HCT116 (cell line): ENCODE data around the gene STAT6. TPM values are rescaled to one million over a fixed set of nuclear protein-coding genes. Genes with fewer than 3 reads are reported as not detected.

Experiments used
- ATAC-seq: fragments of 200-7000 bp; cut with Tn5 transposase; 2 replicates; pipeline ENCODE4 v1.9.1; 2020; ENCODE audit warnings: mild to moderate bottlenecking, moderate library complexity
- BruUV-seq: library from RNA; stranded (reverse); fragments of 400-500 nt; replicated peaks from 2 replicates; lab custom pipeline; 2021; lab: Mats Ljungman, UMichigan
- CTCF ChIA-PET: fragments of 300-600 bp; sonication (Branson Sonifier 250); formaldehyde crosslinking; loops from one replicate; lab custom pipeline; 2021; ENCODE audit warnings: antibody characterized with exemption; lab: Charles Lee
- POLR2A ChIA-PET: fragments of 300-600, 350-600 bp; sonication (Branson Sonifier 250); formaldehyde crosslinking; loops from one replicate; lab custom pipeline; 2021; ENCODE audit warnings: antibody characterized with exemption; lab: Charles Lee
- RAD21 ChIA-PET, 2 experiments: fragments of 300-600 bp; sonication (Branson Sonifier 250); formaldehyde crosslinking; loops; one replicate each; lab custom pipeline; 2023; ENCODE audit warnings: low total read pairs in 2 of 2; ENCODE audit not compliant: uncharacterized antibody in 2 of 2, unreplicated experiment in 2 of 2, low non-redundant PET in 1 of 2; lab: Charles Lee
- DNase-seq: peaks from one replicate; pipeline ENCODE4 v3.0.0-alpha.2; 2010; ENCODE audit warnings: low read depth, low spot score
- H2AFZ ChIP-seq: fragments of 200-600 bp; shearing (Covaris generic), sonication (generic); 2 replicates; pipeline ENCODE4 v1.6.1; 2017; ENCODE audit warnings: low read depth, mixed run types, mixed read lengths, antibody characterized with exemption, low read length; ENCODE audit not compliant: poor library complexity, severe bottlenecking
- H3K27ac ChIP-seq: 2 replicates; pipeline ENCODE4 v1.5.1; 2012; ENCODE audit warnings: low read depth, low read length
- H3K27me3 ChIP-seq: fragments of 200-600 bp; sonication (generic); 2 replicates; pipeline ENCODE4 v1.6.1; 2016; ENCODE audit warnings: mixed run types, low read length, mixed read lengths; ENCODE audit not compliant: insufficient read depth
- H3K36me3 ChIP-seq, 2 experiments: fragments of 200-500 bp in 1 of 2; fragments of 200-600 bp in 1 of 2; sonication (Bioruptor generic) in 1 of 2; sonication (generic) in 1 of 2; 2 replicates each; pipeline versions ENCODE4 v1.5.1 to v1.6.1; 2014 to 2016; ENCODE audit warnings: low read length in 2 of 2, inconsistent platforms in 1 of 2, mixed read lengths in 1 of 2, mixed run types in 1 of 2; ENCODE audit not compliant: insufficient read depth in 2 of 2, control insufficient read depth in 1 of 2
- H3K4me1 ChIP-seq, 2 experiments: fragments of 200-600 bp in 1 of 2; sonication (generic) in 1 of 2; 2 replicates each; pipeline versions ENCODE4 v1.5.1 to v1.6.1; 2012 to 2017; ENCODE audit warnings: low read length in 2 of 2, inconsistent platforms in 1 of 2, mild to moderate bottlenecking in 1 of 2, mixed read lengths in 1 of 2, mixed run types in 1 of 2, moderate library complexity in 1 of 2; ENCODE audit not compliant: insufficient read depth in 2 of 2, control insufficient read depth in 1 of 2
- H3K4me2 ChIP-seq: fragments of 200-600 bp; sonication (generic); 2 replicates; pipeline ENCODE4 v1.6.1; 2017; ENCODE audit warnings: mixed run types, low read length, mixed read lengths
- H3K4me3 ChIP-seq, 2 experiments: fragments of 200-600 bp in 1 of 2; sonication (generic) in 1 of 2; replicated peaks in 1 of 2; 2 replicates each; pipeline ENCODE4 v1.5.1; 2011 to 2016; ENCODE audit warnings: low read length in 2 of 2, control low read depth in 1 of 2, low read depth in 1 of 2, mild to moderate bottlenecking in 1 of 2, mixed read lengths in 1 of 2, mixed run types in 1 of 2
- H3K79me2 ChIP-seq: fragments of 200-600 bp; sonication (generic); 2 replicates; pipeline ENCODE4 v1.6.1; 2017; ENCODE audit warnings: mild to moderate bottlenecking, mixed run types, low read length, moderate library complexity, mixed read lengths; ENCODE audit not compliant: insufficient read depth
- H3K9ac ChIP-seq: fragments of 200-600 bp; sonication (generic); 2 replicates; pipeline ENCODE4 v1.6.1; 2016; ENCODE audit warnings: low read length, mixed read lengths
- H3K9me2 ChIP-seq: fragments of 200-600 bp; sonication (generic), shearing (Covaris generic); 2 replicates; pipeline ENCODE4 v1.6.1; 2017; ENCODE audit warnings: mixed run types, mild to moderate bottlenecking, moderate library complexity; ENCODE audit not compliant: insufficient read depth
- H3K9me3 ChIP-seq, 2 experiments: fragments of 200-500 bp in 1 of 2; fragments of 200-600 bp in 1 of 2; sonication (Bioruptor generic) in 1 of 2; sonication (generic) in 1 of 2; 2 replicates each; pipeline ENCODE4 v1.6.1; 2014 to 2017; ENCODE audit warnings: low read length in 2 of 2, mixed read lengths in 2 of 2, inconsistent platforms in 1 of 2, low read depth in 1 of 2, mild to moderate bottlenecking in 1 of 2, mixed run types in 1 of 2, moderate library complexity in 1 of 2; ENCODE audit not compliant: control insufficient read depth in 1 of 2, insufficient read depth in 1 of 2
- H4K20me1 ChIP-seq: fragments of 200-600 bp; sonication (generic), shearing (Covaris generic); 2 replicates; pipeline ENCODE4 v1.6.1; 2017; ENCODE audit warnings: mixed run types, mild to moderate bottlenecking, moderate library complexity; ENCODE audit not compliant: insufficient read depth
- CEBPB ChIP-seq: IDR thresholded peaks from 2 replicates; pipeline ENCODE4 v1.6.1; 2012; ENCODE audit warnings: low read depth
- EGR1 ChIP-seq: IDR thresholded peaks from 2 replicates; pipeline ENCODE4 v1.6.1; 2012; ENCODE audit warnings: low read depth
- ELF1 ChIP-seq: IDR thresholded peaks from 2 replicates; pipeline ENCODE4 v1.6.1; 2012; ENCODE audit warnings: low read depth, borderline replicate concordance
- EZH2 ChIP-seq: fragments of 200-600 bp; sonication (generic); IDR thresholded peaks from 2 replicates; pipeline ENCODE4 v1.6.1; 2017; ENCODE audit warnings: antibody characterized with exemption, mixed run types
- FOSL1 ChIP-seq: IDR thresholded peaks from 2 replicates; pipeline ENCODE4 v1.6.1; 2012; ENCODE audit warnings: low read depth
- JUND ChIP-seq: IDR thresholded peaks from 2 replicates; pipeline ENCODE4 v1.6.1; 2012
- MAX ChIP-seq: IDR thresholded peaks from 2 replicates; pipeline ENCODE4 v1.6.1; 2012
- POLR2A ChIP-seq: IDR thresholded peaks from 2 replicates; pipeline ENCODE4 v1.7.0; 2011; ENCODE audit warnings: borderline replicate concordance; ENCODE audit not compliant: insufficient read depth, insufficient read length; ENCODE audit errors: extremely low read depth
- POLR2AphosphoS5 ChIP-seq: IDR thresholded peaks from 2 replicates; pipeline ENCODE4 v1.6.1; 2011; ENCODE audit warnings: mild to moderate bottlenecking, low read depth, low read length, moderate library complexity
- RAD21 ChIP-seq: IDR thresholded peaks from 2 replicates; pipeline ENCODE4 v1.6.1; 2012; ENCODE audit warnings: low read depth, mild to moderate bottlenecking
- SIN3A ChIP-seq: IDR thresholded peaks from 2 replicates; pipeline ENCODE4 v1.6.1; 2012; ENCODE audit warnings: low read depth
- SRF ChIP-seq: IDR thresholded peaks from 2 replicates; pipeline ENCODE4 v1.6.1; 2012; ENCODE audit warnings: low read depth
- YY1 ChIP-seq: IDR thresholded peaks from 2 replicates; pipeline ENCODE4 v1.6.1; 2011; ENCODE audit warnings: low read length, low read depth, moderate library complexity, mild to moderate bottlenecking; ENCODE audit not compliant: insufficient replicate concordance; ENCODE audit errors: extremely low read depth
- ZFX ChIP-seq: fragments of 450-650 bp; IDR thresholded peaks from 2 replicates; pipeline ENCODE4 v1.6.1; 2017
- ZNF274 ChIP-seq: fragments of 200-500 bp; sonication (Bioruptor generic); IDR thresholded peaks from 2 replicates; pipeline ENCODE4 v1.6.1; 2014; ENCODE audit warnings: mild to moderate bottlenecking, low read depth, low read length, inconsistent platforms
- intact Hi-C: fragments of 100-400 bp; cut with micrococcal nuclease; formaldehyde crosslinking; loops from 2 replicates; pipeline ENCODE4 v1.10.0; 2022
- total RNA-seq: library from RNA; stranded (reverse); gene quantifications from one replicate; pipeline ENCODE4 v1.2.1, GENCODE V29; 2021; ENCODE audit not compliant: unreplicated experiment
- TF ChIP-seq, protein P1 (sequence below), 3 experiments: fragments of 200-600 bp in 1 of 3; sonication (generic) in 1 of 3; IDR thresholded peaks in 2 of 3; conservative IDR thresholded peaks in 1 of 3; 2 replicates each; pipeline ENCODE4 v1.5.1; 2012 to 2017; ENCODE audit warnings: low read depth in 2 of 3, low read length in 2 of 3, antibody characterized with exemption in 1 of 3, borderline replicate concordance in 1 of 3, control low read depth in 1 of 3, mild to moderate bottlenecking in 1 of 3, mixed read lengths in 1 of 3, mixed run types in 1 of 3, moderate library complexity in 1 of 3; ENCODE audit not compliant: insufficient read depth in 1 of 3
- TF ChIP-seq, protein P2 (sequence below): IDR thresholded peaks from 2 replicates; pipeline ENCODE4 v1.6.1; 2012

STAT6 gene
- total RNA-seq, 1 experiment from 2014 or later, result 78.5 TPM

GRCh38 chr12:57119294-57120085 lies 8.3 kb upstream of the STAT6 start:
- Histone ChIP-seq H2AFZ (no peak overlapping the region), H3K27ac (no peak overlapping the region), H3K4me3 (no peak overlapping the region), H3K79me2 (no peaks in the 10 kb centered on the region), H3K9me2 (no peaks in the 10 kb centered on the region), H3K9ac (no peak overlapping the region), H3K9me3 (peaks cover 6 to 7% of the 10 kb centered on the region in 2 experiments; a peak in 1 of 4 replicates), H3K4me1 (peaks cover 0 to 11% of the 10 kb centered on the region in 2 experiments; a peak in 2 of 4 replicates), H3K4me2 (peak overlapping the region; percentile 30; the same call in 1 of the 2 replicates), H3K36me3 (no peaks in the 10 kb centered on the region), H3K27me3 (no peaks in the 10 kb centered on the region), H4K20me1 (no peaks in the 10 kb centered on the region)
- ChIA-PET CTCF (interaction anchor here (0.7 kb wide), 1 partner anchor 427 kb away, joined by 4 read pairs; no protein-coding TSS in a partner anchor), POLR2A (interaction anchor here (1.6 kb wide), 1 partner anchor 8 kb away, joined by 4 read pairs; no protein-coding TSS in a partner anchor), RAD21 (no interaction called here)
- DNase-seq, result no peak
- no TSS peak for BruUV-seq
- intact Hi-C loops, result loop anchor here (10.0 kb wide), 1 partner anchor 125 kb away; no protein-coding TSS in a partner anchor
- TF ChIP-seq CEBPB, result no peak
- no peak for TF ChIP-seq RAD21
- no peak for ATAC-seq

DNA sequence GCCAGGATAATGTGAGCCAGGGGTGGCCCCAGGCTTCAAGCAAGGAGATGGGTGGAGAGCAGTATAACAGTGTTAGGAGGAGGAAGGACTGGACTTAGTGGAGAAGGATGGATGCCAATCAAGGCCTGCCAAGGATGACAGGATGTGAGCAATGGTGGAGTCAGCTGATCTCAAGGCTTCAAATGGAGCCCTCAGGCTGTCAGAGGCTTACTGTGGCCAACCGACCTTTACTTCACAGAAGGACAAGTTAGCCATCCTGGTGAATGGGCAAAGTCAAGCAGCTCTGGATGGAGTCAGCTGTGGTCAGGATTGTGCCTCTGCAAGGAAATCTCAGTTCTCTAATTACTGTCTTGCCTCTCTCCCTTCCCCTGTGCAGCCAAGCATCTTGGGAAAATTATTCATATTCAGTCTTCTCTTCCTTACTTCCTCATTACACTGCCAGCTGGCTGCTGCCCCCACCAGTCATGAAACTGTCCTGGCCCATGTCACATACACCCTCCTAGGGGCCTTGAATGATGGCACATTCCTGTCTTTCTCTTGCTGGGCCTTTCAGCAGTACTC lies 7.6 kb upstream of the STAT6 start:
- Histone ChIP-seq H3K36me3 (no peaks in the 10 kb centered on the region), H3K9ac (no peak overlapping the region), H4K20me1 (no peaks in the 10 kb centered on the region), H3K4me2 (peak overlapping the region; percentile 30), H3K9me2 (no peaks in the 10 kb centered on the region), H3K4me1 (peaks cover 0 to 11% of the 10 kb centered on the region in 2 experiments; a peak in 2 of 4 replicates), H3K27me3 (no peaks in the 10 kb centered on the region), H3K9me3 (peaks cover 4 to 5% of the 10 kb centered on the region in 2 experiments; a peak in 1 of 4 replicates), H3K4me3 (no peak overlapping the region), H2AFZ (no peak overlapping the region), H3K79me2 (no peaks in the 10 kb centered on the region), H3K27ac (no peak overlapping the region)
- POLR2A ChIA-PET, result interaction anchor here (1.6 kb wide), 1 partner anchor 9 kb away, joined by 4 read pairs; no protein-coding TSS in a partner anchor
- TF ChIP-seq ELF1 (no peak), EZH2 (no peak), ZNF274 (no peak), POLR2AphosphoS5 (no peak), SIN3A (no peak), JUND (no peak), RAD21 (no peak), YY1 (no peak), FOSL1 (no peak), ZFX (no peak; the same call in 1 of the 2 replicates), MAX (no peak), SRF (no peak), EGR1 (no peak), POLR2A (no peak)
- TF ChIP-seq, protein P1, sequence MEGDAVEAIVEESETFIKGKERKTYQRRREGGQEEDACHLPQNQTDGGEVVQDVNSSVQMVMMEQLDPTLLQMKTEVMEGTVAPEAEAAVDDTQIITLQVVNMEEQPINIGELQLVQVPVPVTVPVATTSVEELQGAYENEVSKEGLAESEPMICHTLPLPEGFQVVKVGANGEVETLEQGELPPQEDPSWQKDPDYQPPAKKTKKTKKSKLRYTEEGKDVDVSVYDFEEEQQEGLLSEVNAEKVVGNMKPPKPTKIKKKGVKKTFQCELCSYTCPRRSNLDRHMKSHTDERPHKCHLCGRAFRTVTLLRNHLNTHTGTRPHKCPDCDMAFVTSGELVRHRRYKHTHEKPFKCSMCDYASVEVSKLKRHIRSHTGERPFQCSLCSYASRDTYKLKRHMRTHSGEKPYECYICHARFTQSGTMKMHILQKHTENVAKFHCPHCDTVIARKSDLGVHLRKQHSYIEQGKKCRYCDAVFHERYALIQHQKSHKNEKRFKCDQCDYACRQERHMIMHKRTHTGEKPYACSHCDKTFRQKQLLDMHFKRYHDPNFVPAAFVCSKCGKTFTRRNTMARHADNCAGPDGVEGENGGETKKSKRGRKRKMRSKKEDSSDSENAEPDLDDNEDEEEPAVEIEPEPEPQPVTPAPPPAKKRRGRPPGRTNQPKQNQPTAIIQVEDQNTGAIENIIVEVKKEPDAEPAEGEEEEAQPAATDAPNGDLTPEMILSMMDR (IDR thresholded peaks at IDR 0.05 in 2 of 3, conservative IDR thresholded peaks at IDR 0.05 in 1 of 3; ENCODE audit: borderline replicate concordance in 1 of 3, insufficient read depth in 1 of 3, low read depth in 2 of 3, low read length in 2 of 3), result no peak
- TF ChIP-seq, protein P2, sequence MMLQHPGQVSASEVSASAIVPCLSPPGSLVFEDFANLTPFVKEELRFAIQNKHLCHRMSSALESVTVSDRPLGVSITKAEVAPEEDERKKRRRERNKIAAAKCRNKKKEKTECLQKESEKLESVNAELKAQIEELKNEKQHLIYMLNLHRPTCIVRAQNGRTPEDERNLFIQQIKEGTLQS, result no peak
- peak; percentile 32 for ATAC-seq
- BruUV-seq, result no TSS peak
- RAD21 ChIA-PET, result no interaction called here
- intact Hi-C loops, result no loop called here
- CTCF ChIA-PET, result no interaction called here
- no peak for DNase-seq
